Measurements from ENCODE around the gene UNC5B. TPM values are rescaled to one million over a fixed set of nuclear protein-coding genes. Genes with fewer than 3 reads are reported as not detected.

Gene UNC5B
- total RNA-seq, 1 donor, result 9.9 TPM

DNA sequence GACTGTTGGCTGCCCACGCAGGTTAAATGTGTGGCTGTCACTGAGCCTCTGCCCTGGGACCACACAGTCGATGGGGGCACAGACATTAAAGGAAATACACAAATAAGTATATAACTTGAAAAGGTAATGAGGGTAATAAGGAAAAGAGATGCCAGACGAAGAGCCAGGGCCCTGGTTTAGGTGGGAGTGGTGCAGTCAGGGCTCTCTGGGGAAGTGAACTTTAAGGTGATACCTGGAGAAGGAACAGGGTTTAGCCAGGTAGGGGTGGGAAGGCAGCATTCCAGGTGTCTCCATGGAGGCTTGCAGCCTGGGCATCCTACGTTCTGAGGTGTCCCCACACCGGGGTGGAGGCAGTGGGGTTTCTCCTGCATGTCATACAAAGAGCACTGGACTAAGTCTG is 50.4 kb downstream of the UNC5B start:
- no peak for DNase-seq (ENCODE audit: low read depth)
- no peak overlapping the region for H3K4me3 ChIP-seq (ENCODE audit: low read depth, low read length)
- TF ChIP-seq, protein P1, sequence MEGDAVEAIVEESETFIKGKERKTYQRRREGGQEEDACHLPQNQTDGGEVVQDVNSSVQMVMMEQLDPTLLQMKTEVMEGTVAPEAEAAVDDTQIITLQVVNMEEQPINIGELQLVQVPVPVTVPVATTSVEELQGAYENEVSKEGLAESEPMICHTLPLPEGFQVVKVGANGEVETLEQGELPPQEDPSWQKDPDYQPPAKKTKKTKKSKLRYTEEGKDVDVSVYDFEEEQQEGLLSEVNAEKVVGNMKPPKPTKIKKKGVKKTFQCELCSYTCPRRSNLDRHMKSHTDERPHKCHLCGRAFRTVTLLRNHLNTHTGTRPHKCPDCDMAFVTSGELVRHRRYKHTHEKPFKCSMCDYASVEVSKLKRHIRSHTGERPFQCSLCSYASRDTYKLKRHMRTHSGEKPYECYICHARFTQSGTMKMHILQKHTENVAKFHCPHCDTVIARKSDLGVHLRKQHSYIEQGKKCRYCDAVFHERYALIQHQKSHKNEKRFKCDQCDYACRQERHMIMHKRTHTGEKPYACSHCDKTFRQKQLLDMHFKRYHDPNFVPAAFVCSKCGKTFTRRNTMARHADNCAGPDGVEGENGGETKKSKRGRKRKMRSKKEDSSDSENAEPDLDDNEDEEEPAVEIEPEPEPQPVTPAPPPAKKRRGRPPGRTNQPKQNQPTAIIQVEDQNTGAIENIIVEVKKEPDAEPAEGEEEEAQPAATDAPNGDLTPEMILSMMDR (IDR thresholded peaks at IDR 0.05; ENCODE audit: insufficient read depth, low read depth, low read length), result no peak

DNA sequence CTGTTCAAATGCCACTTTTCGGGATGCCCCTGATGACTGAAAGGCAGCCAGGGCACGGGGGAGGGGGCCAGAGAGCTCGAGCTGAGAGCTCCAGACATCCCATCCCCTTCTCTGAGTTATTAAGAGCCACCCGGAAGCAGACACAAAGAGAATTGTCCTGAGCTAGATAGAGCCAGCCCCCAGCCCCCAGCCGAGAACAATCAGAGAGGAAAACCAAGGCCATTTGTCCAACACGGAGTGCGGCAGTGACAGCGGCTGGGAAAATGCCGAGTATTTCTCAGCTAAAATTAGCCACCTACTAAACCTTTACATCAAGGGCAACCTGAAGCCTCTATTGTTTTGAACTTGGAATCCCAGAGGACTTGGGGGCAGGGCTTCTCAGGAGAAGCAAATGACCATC is 51.0 kb downstream of the UNC5B start:
- TF ChIP-seq, protein P1 (IDR thresholded peaks at IDR 0.05; ENCODE audit: insufficient read depth, low read depth, low read length), result no peak
- no peak for DNase-seq (ENCODE audit: low read depth)
- no peak overlapping the region for H3K4me3 ChIP-seq (ENCODE audit: low read depth, low read length)

DNA sequence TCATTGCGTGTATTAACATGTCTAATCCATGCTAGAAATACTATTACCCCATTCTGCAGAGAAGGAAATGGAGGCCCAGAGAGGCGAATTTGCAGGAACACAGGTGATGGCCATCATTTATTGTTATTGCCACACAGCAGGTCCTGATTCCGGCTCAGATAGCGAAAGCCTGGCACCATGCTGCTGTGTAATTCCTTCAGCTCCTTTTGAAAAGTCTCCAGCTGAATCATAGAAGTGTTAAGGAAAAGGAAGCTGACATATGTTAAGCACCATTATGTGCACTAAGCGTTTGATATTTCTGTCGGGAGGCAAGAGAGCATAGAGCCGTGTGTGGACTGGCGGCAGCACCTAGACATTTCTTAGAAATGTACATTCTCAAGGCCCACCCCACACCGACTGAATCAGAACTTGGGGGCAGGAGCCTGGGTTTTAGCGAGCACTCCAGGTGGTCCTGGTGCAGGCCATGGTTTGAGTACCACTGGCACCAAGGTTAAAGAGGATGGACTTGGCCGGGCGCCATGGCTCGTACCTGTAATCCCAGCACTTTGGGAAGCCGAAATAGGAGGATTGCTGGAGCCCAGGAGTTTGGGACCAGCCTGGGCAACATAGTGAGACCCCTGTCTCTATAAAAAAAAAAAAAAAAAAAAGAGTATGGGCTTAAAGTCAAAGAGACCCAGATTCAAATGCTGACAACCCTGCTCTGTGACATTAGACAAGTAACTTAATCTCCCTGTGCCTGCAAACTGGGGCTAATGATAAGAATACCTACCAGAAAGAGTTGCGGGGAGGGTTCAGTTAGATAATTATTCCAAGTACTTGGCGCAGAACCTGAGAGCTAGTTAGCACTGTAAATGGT is 52.2 kb downstream of the UNC5B start:
- H3K4me3 ChIP-seq (ENCODE audit: low read depth, low read length), result no peak overlapping the region
- TF ChIP-seq, protein P1 (IDR thresholded peaks at IDR 0.05; ENCODE audit: insufficient read depth, low read depth, low read length), result no peak
- no peak for DNase-seq (ENCODE audit: low read depth)

DNA sequence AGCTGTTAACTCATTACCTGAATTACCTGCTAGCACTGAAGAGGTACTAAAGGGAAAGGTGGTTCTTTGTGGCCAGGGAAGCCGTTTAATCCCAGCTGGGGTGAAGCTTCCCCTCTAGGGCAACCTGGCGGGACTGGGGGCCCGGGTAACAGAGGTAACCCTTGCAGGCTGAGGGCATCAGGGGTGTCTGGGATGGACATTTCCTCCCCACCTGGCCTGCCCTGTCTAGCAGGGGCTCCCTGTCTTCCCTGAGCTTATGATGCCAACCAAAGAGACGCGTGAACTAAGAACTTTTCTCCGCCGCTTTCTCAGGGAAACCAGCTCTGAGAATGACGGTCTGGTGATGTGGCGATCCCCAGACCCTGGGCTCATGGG is 52.8 kb downstream of the UNC5B start:
- no peak overlapping the region for H3K4me3 ChIP-seq (ENCODE audit: low read depth, low read length)
- no peak for DNase-seq (ENCODE audit: low read depth)
- TF ChIP-seq, protein P1 (IDR thresholded peaks at IDR 0.05; ENCODE audit: insufficient read depth, low read depth, low read length), result no peak

DNA sequence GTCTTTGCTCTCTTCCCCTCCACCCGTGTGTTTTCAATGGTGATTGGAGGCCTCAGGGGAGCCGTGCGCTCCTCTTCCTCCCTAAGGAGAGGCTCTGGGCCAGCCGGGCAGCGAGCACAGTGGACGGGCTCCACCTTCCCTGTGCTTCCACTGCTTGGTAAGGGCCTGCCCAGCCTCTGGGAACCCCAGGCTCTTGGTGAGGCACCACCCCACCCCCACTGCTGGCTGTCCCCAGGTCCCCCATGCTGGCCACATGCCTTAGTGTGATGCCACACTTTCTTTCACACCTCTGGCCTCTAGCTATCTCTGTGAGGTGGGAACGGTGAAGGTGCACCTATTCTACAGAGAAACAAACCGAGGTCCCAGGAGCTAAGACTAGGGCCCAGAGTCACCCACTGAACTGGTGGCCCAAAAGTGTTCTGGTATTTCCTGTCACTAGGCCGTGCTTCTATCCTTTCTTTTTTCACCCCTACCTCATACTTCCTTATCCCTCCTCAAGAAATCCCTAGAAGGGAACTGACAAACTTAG is 53.3 kb downstream of the UNC5B start:
- no peak for DNase-seq (ENCODE audit: low read depth)
- TF ChIP-seq, protein P1 (IDR thresholded peaks at IDR 0.05; ENCODE audit: insufficient read depth, low read depth, low read length), result no peak
- H3K4me3 ChIP-seq (ENCODE audit: low read depth, low read length), result no peak overlapping the region

DNA sequence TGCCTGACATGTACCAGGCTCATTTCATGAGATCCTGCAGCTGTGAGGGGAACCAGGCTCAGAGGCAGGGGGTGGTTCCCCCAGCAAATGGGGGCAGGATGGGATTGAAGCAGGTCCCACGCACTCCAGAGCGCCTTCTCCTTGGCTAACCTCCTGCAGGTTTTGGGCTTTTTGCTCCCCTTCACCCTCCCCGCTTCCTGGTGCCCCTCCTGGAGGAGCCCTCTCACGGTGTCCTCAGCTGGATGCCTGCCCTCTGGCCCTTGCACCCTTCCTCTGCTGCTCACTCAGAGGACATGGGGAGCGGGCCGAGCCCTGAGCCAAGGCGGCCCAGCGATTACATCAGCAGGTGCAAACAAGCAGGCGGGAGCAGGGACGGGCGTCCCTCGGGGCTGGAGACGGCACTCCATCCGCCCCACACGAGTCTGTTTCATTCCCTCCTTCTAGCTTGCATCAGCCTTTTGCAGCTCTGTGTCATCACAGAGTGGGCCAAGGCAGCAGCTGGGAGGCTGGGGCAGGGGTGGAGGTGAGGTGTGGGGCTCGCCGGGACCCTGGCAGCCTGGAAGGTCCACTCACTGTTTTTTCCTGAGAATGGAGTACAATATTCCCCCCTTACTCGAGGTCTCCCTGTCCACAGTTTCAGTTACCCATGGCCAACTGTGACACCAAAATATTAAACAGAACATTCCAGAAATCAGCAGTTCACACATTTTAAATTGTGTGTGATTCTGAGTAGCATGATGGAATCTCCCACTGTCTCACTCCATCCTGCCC is 54.0 kb downstream of the UNC5B start:
- H3K4me3 ChIP-seq (ENCODE audit: low read depth, low read length), result no peak overlapping the region
- TF ChIP-seq, protein P1 (IDR thresholded peaks at IDR 0.05; ENCODE audit: insufficient read depth, low read depth, low read length), result no peak
- peak; percentile 95 for DNase-seq (ENCODE audit: low read depth)

Data from fibroblast of villous mesenchyme (primary cell).